Nephron (organoid): Measurements from ENCODE around the gene SVBP.

ENCODE experiments used
- H3K27ac Mint-ChIP-seq, 3 experiments: 2 replicates each; pipeline ENCODE4 v1.8.0; 2020; ENCODE audit warnings: mixed read lengths in 3 of 3, mild to moderate bottlenecking in 2 of 3, moderate library complexity in 1 of 3
- H3K27me3 Mint-ChIP-seq: 2 replicates; pipeline ENCODE4 v1.8.0; 2021; ENCODE audit warnings: low read depth, mild to moderate bottlenecking, moderate library complexity, mixed read lengths
- H3K36me3 Mint-ChIP-seq: 2 replicates; pipeline ENCODE4 v1.8.0; 2020; ENCODE audit warnings: low read depth, mixed read lengths
- H3K4me1 Mint-ChIP-seq: 2 replicates; pipeline ENCODE4 v1.8.0; 2020; ENCODE audit warnings: mixed read lengths
- H3K4me3 Mint-ChIP-seq, 3 experiments: 2 replicates each; pipeline ENCODE4 v1.8.0; 2020; ENCODE audit warnings: mild to moderate bottlenecking in 3 of 3, mixed read lengths in 3 of 3, moderate library complexity in 2 of 3
- H3K9me3 Mint-ChIP-seq: 2 replicates; pipeline ENCODE4 v1.8.0; 2020; ENCODE audit warnings: mixed read lengths
- TF ChIP-seq, protein P1 (sequence below), 3 experiments: fragments of 200-600 bp; sonication (generic); IDR thresholded peaks; one replicate each; pipeline ENCODE4 v1.5.0; 2021; ENCODE audit warnings: antibody characterized with exemption in 3 of 3; ENCODE audit not compliant: unreplicated experiment in 3 of 3

Gene SVBP

DNA sequence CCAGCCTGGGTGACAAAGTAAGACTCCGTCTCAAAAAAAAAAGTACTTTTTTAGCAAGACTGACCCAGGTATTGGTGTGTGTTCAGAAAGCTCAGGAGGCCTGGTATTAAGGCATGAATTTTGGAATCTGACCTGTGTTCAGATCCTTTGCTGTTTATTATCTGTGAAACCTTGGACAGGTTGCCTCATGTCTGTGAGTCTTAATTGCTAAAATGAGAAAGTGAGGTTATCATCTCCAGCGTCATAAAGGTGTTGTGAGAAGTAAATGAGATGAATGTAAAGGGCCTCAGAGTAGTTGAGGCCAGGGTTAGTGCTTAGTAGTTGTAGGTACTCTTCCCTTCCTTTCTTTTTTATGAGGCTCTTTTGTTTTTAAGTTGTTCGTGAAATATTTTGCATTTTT is 47.4 kb downstream of the SVBP start:
- H3K9me3 Mint-ChIP-seq, result no peaks in the 10 kb centered on the region
- peaks cover 28% of the 10 kb centered on the region for H3K36me3 Mint-ChIP-seq
- H3K4me1 Mint-ChIP-seq, result peaks cover 23% of the 10 kb centered on the region
- H3K4me3 Mint-ChIP-seq, result peak overlapping the region; percentile 55 to 78 (median 60)
- TF ChIP-seq, protein P1, sequence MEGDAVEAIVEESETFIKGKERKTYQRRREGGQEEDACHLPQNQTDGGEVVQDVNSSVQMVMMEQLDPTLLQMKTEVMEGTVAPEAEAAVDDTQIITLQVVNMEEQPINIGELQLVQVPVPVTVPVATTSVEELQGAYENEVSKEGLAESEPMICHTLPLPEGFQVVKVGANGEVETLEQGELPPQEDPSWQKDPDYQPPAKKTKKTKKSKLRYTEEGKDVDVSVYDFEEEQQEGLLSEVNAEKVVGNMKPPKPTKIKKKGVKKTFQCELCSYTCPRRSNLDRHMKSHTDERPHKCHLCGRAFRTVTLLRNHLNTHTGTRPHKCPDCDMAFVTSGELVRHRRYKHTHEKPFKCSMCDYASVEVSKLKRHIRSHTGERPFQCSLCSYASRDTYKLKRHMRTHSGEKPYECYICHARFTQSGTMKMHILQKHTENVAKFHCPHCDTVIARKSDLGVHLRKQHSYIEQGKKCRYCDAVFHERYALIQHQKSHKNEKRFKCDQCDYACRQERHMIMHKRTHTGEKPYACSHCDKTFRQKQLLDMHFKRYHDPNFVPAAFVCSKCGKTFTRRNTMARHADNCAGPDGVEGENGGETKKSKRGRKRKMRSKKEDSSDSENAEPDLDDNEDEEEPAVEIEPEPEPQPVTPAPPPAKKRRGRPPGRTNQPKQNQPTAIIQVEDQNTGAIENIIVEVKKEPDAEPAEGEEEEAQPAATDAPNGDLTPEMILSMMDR (IDR thresholded peaks at IDR 0.05; ENCODE audit: unreplicated experiment in 3 of 3), result no peak
- no peak overlapping the region for H3K27ac Mint-ChIP-seq
- no peaks in the 10 kb centered on the region for H3K27me3 Mint-ChIP-seq

DNA sequence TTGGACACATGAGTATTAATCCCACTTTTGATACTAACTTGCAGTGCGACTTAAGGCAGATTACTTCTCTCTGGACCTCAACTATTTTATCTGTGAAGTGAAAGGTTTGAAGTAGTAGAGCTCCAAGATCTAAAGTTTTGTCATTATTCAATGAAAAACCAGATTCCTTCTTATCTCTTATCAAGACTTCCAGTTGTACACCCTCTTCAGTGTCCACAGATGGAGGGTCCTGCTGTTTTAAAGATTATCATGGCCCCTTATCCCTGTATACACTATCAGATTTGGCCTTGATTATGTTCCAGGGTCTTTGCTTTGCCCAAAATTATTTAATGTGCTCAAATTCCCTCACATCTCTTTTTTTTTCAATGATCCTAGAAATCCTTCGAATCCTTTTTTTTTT is 49.0 kb downstream of the SVBP start:
- no peaks in the 10 kb centered on the region for H3K27me3 Mint-ChIP-seq
- H3K9me3 Mint-ChIP-seq, result no peaks in the 10 kb centered on the region
- TF ChIP-seq, protein P1 (IDR thresholded peaks at IDR 0.05; ENCODE audit: unreplicated experiment in 3 of 3), result no peak
- H3K4me3 Mint-ChIP-seq, result no peak overlapping the region
- peaks cover 15% of the 10 kb centered on the region for H3K36me3 Mint-ChIP-seq
- peaks cover 23% of the 10 kb centered on the region for H3K4me1 Mint-ChIP-seq
- peak overlapping the region in 2 of 3 experiments; percentile 93 to 94 for H3K27ac Mint-ChIP-seq

DNA sequence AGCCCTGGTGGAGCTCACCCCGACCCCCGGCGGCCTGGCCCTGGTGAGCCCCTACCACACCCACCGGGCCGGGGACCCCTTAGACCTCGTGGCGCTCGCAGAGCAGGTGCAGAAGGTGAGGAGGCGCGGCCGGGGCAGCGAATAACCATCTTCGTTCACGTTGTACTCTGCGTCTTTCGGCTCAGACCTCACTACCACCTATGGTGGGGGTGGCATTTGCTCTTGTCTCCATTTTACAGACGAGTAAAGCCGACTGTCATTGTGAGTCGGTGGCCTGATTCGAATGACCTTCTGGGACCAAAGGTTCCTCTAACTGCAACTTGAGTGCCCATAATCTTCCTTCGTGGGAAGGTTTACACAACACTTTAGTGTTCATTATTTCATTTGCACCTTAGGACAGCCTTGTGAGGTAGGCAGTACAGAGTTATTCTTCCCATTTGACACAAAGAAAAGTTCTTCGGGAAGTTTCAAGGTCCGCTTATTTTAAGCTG is 49.6 kb downstream of the SVBP start:
- peak overlapping the region; percentile 79 to 94 (median 93) for H3K27ac Mint-ChIP-seq
- TF ChIP-seq, protein P1 (IDR thresholded peaks at IDR 0.05; ENCODE audit: unreplicated experiment in 3 of 3), result no peak
- H3K36me3 Mint-ChIP-seq, result peaks cover 11% of the 10 kb centered on the region
- peaks cover 23% of the 10 kb centered on the region for H3K4me1 Mint-ChIP-seq
- no peaks in the 10 kb centered on the region for H3K27me3 Mint-ChIP-seq
- no peak overlapping the region for H3K4me3 Mint-ChIP-seq
- H3K9me3 Mint-ChIP-seq, result no peaks in the 10 kb centered on the region

DNA sequence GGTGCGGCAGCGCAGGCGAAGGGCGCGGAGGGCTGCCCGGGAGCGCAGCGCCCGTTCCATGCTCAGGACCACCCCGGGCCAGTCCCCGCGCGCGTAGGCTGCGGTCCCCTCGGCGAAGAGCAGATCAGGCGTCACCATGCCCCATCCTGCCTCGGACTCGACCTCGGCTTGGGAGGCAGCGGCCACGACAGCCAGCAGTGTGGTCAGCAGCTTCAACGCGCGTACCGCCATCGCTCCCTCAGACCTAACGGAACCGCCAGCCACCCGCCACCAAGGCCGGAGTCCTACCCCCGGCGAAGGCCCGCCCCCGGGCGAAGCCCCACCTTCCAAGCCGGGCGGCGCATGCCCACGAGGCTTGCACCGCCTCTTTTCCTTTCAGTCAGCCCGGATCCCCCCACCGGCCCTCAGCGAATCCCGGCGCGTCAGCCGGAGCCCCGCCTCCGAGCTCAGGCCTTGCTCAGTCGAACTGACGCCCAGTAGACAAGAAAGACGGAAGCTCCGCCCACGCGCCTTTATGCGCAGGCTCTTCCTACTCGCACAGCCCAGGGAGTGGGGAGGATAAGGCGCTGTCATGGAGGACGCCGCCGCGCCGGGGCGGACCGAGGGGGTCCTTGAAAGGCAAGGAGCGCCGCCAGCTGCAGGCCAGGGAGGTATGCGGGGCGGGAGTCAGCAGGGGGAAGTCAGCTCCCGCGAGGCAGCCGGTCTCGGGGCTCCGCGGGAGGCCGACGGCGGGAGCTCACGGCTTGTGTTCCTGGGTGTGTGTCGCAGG is 50.3 kb downstream of the SVBP start, which contains the start of the genes C1orf50 and P3H1:
Gene C1orf50 (plus strand): TSS at position 509 of the 769 bp plus-strand sequence. CDS start 63 bp downstream, at position 572.
Gene P3H1 (minus strand): TSS at position 288 of the 769 bp plus-strand sequence. CDS start 57 bp downstream, at position 231.
- Mint-ChIP-seq H3K4me3 (no peak within 1 kb of the TSS), H3K36me3 (peaks cover 17% of the 10 kb centered on the region), H3K27ac (peak within 1 kb of the TSS; percentile 79 to 94 (median 93)), H3K4me1 (peaks cover 18% of the 10 kb centered on the region), H3K9me3 (no peaks in the 10 kb centered on the region), H3K27me3 (no peaks in the 10 kb centered on the region)
- TF ChIP-seq, protein P1 (IDR thresholded peaks at IDR 0.05; ENCODE audit: unreplicated experiment in 3 of 3), result no peak

DNA sequence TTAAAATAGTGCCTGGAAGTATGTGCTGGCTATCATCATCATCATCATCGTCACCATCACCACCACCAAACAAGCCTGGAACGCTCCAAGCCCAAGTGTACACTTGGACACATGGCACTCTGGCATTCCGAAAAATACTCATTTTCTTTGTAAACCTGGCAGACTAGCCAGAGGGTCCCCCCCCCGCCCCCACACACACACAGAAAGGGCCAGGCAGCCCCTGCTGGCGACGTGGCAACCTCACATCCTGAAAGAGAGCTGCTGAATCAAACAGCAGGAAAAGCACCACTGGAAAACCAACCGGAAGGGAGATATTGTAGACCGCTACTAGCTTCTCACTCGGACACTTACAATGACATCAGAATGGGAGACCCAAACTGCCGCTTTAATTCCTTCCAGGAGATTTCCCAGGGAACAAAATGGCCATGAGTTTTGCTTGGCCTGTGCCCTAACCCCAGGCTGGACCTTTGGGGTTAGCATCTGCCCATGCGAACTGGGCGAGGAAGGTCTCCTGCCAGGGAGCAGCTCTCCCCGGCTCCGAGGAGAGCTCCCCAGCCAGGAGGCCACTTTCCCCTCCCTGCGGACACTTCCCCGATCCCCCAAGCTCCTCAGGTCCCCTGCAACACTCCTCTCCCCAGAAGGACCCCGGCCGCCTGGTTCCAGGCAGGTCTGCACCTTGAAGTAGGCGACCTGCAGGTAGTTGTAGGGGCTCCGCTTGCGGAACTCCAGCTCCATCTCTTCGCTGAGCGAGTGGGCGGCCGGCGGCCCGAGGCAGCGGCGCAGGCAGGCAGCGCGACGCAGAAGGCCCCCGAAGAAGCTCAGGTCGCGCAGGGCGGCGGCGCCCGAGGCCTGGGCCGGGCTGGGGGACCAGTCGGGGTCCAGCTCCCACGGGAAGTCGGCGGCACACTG is 51.1 kb downstream of the SVBP start:
- Mint-ChIP-seq H3K27me3 (no peaks in the 10 kb centered on the region), H3K36me3 (peaks cover 24% of the 10 kb centered on the region), H3K4me1 (peaks cover 17% of the 10 kb centered on the region), H3K27ac (no peak overlapping the region), H3K9me3 (no peaks in the 10 kb centered on the region), H3K4me3 (no peak overlapping the region)
- TF ChIP-seq, protein P1 (IDR thresholded peaks at IDR 0.05; ENCODE audit: unreplicated experiment in 3 of 3), result peak; percentile 57 to 59 (median 59)
